Measurements from ENCODE around the gene NSF. TPM values are rescaled to one million over a fixed set of nuclear protein-coding genes. Genes with fewer than 3 reads are reported as not detected.

NSF gene
- total and polyA plus RNA-seq, 10 of the 15 experiments (the other 5 are each of a cell fraction or from before 2014, with no cell fraction given) = 6.8 to 25.6 (median 16.8) TPM

DNA sequence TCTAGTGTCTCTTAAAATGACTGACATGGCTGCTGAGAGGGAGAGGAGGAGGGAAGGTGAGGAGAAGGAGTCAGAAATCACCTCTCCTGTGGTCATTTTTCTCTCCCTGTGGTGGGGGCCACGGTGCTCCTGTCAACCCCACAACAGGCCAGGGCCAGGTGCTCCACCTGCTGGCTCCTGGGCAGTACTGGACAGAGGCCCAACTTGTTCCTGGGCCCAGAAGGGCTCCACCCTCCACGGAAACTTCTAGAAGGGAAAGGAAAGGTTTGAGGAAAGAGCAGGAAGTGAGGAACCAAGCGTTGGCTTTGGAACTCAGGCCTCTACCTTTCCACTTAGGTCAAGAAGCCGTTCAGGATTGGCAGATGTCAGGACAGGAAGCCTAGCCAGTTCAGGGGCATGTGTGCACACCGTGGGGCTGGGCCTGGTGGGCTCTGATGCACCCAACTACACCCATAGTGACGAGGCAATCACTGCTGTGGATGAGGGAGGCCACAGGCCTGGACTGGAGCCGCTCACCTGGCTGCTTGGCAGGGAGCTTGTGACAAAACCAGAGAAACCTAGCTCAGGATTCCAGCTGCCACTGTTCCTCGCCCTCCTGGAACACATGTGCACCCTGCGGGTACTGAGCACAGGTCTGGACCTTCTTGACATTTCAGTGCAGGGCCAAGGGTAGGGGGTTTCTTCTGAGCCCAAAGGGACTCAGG, 191.9 kb downstream of the NSF start:
- SMC1A ChIA-PET (ENCODE audit: uncharacterized antibody, unreplicated experiment) = no interaction called here
- POLR2A ChIA-PET = no interaction called here
- RAD21 ChIA-PET (ENCODE audit: unreplicated experiment) = no interaction called here
- FAIRE-seq = no peak
- H3K9me3 ChIP-seq (replicated peaks; ENCODE audit: control insufficient read depth, insufficient read depth, low read length) = no peaks in the 10 kb centered on the region
- no peak overlapping the region for H3K4me2 ChIP-seq (ENCODE audit: control insufficient read depth, insufficient read depth)
- no peaks in the 10 kb centered on the region for H3K79me2 ChIP-seq (ENCODE audit: control insufficient read depth, insufficient read depth, low read length)
- ATAC-seq = peak; percentile 89
- no peaks in the 10 kb centered on the region for H4K20me1 ChIP-seq (ENCODE audit: control insufficient read depth, insufficient read depth)
- no TSS peak for BruUV-seq (replicated peaks)
- no peak overlapping the region for H3K27ac ChIP-seq (ENCODE audit: control insufficient read depth, insufficient read depth)
- no peak overlapping the region for H2AFZ ChIP-seq (ENCODE audit: control insufficient read depth, low read depth, low read length)
- intact Hi-C loops (cut with micrococcal nuclease; ENCODE audit: unreplicated experiment) = no loop called here
- no peak overlapping the region for H3K9ac ChIP-seq (ENCODE audit: control insufficient read depth, insufficient read depth, low read length)
- in situ Hi-C loops (cut with MboI) = no loop called here
- no peak overlapping the region for H3K4me3 ChIP-seq
- no peaks in the 10 kb centered on the region for H3K36me3 ChIP-seq (ENCODE audit: control insufficient read depth in 2 of 2, insufficient read depth in 2 of 2, low read length in 1 of 2)
- H3K4me1 ChIP-seq (ENCODE audit: control insufficient read depth, insufficient read depth, low read length) = no peaks in the 10 kb centered on the region
- WGBS (ENCODE audit: insufficient coverage, insufficient replicate concordance, low lambda C conversion rate, missing lambda C conversion rate) = 26% methylated on average over 9 of the region's 9 CpGs
- H3K27me3 ChIP-seq (replicated peaks in 1 of 2; ENCODE audit: control insufficient read depth in 2 of 2, insufficient read depth in 2 of 2, low read length in 1 of 2) = no peaks in the 10 kb centered on the region; a peak in 1 of 4 replicates
- CTCF ChIA-PET = no interaction called here
- no peak for DNase-seq (ENCODE audit: low read depth, low spot score)
- no peak for TF ChIP-seq SMARCA5 (IDR thresholded peaks at IDR 0.05)
- 0 out of 2 replicates have a peak, but pooled peaks have one; percentile 26 for TF ChIP-seq RUNX3 (IDR thresholded peaks at IDR 0.05; ENCODE audit: low read length)
- no peak for TF ChIP-seq NRF1 (conservative IDR thresholded peaks at IDR 0.05; ENCODE audit: low read depth, low read length)
- no peak for TF ChIP-seq BMI1 (IDR thresholded peaks at IDR 0.05; ENCODE audit: borderline replicate concordance)
- TF ChIP-seq POLR2AphosphoS5 (IDR thresholded peaks at IDR 0.05; ENCODE audit: low read length) = no peak
- TF ChIP-seq CREB1 (IDR thresholded peaks at IDR 0.05; ENCODE audit: low read depth) = no peak
- TF ChIP-seq POLR2AphosphoS2 (IDR thresholded peaks at IDR 0.05; ENCODE audit: low read depth, low read length) = no peak
- TF ChIP-seq ZBED1 (IDR thresholded peaks at IDR 0.05; ENCODE audit: borderline replicate concordance) = no peak
- TF ChIP-seq RAD21 (IDR thresholded peaks at IDR 0.05; ENCODE audit: insufficient read depth, low read depth, low read length) = peak; percentile 68
- TF ChIP-seq FOS (IDR thresholded peaks at IDR 0.05; ENCODE audit: borderline replicate concordance, extremely low read depth, insufficient read length) = no peak
- no peak for TF ChIP-seq SREBF1 (IDR thresholded peaks at IDR 0.05; ENCODE audit: low read length)
- TF ChIP-seq WRNIP1 (IDR thresholded peaks at IDR 0.05; ENCODE audit: borderline replicate concordance, low read depth, low read length) = no peak
- no peak for TF ChIP-seq TCF7 (IDR thresholded peaks at IDR 0.05; ENCODE audit: borderline replicate concordance)
- no peak for TF ChIP-seq BHLHE40 (IDR thresholded peaks at IDR 0.05; ENCODE audit: borderline replicate concordance in 1 of 2, low read depth in 2 of 2, low read length in 1 of 2)
- TF ChIP-seq, protein P1, sequence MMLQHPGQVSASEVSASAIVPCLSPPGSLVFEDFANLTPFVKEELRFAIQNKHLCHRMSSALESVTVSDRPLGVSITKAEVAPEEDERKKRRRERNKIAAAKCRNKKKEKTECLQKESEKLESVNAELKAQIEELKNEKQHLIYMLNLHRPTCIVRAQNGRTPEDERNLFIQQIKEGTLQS (IDR thresholded peaks at IDR 0.05; ENCODE audit: borderline replicate concordance, extremely low read depth, low read depth, low read length) = no peak
- no peak for TF ChIP-seq CEBPB (IDR thresholded peaks at IDR 0.05; ENCODE audit: borderline replicate concordance in 1 of 2, low read depth in 2 of 2, low read length in 2 of 2)
- no peak for TF ChIP-seq MTA3 (IDR thresholded peaks at IDR 0.05; ENCODE audit: borderline replicate concordance, low read length)
- TF ChIP-seq RAD51 (IDR thresholded peaks at IDR 0.05) = no peak
- no peak for TF ChIP-seq HDAC2 (IDR thresholded peaks at IDR 0.05)
- TF ChIP-seq, protein P2, sequence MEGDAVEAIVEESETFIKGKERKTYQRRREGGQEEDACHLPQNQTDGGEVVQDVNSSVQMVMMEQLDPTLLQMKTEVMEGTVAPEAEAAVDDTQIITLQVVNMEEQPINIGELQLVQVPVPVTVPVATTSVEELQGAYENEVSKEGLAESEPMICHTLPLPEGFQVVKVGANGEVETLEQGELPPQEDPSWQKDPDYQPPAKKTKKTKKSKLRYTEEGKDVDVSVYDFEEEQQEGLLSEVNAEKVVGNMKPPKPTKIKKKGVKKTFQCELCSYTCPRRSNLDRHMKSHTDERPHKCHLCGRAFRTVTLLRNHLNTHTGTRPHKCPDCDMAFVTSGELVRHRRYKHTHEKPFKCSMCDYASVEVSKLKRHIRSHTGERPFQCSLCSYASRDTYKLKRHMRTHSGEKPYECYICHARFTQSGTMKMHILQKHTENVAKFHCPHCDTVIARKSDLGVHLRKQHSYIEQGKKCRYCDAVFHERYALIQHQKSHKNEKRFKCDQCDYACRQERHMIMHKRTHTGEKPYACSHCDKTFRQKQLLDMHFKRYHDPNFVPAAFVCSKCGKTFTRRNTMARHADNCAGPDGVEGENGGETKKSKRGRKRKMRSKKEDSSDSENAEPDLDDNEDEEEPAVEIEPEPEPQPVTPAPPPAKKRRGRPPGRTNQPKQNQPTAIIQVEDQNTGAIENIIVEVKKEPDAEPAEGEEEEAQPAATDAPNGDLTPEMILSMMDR (IDR thresholded peaks at IDR 0.05 in 2 of 3, conservative IDR thresholded peaks at IDR 0.05 in 1 of 3; ENCODE audit: control insufficient read depth in 2 of 3, extremely low read depth in 1 of 3, insufficient read depth in 1 of 3, low read depth in 3 of 3, low read length in 3 of 3) = peak; percentile 42 to 71 (median 56)
- TF ChIP-seq, protein P3, sequence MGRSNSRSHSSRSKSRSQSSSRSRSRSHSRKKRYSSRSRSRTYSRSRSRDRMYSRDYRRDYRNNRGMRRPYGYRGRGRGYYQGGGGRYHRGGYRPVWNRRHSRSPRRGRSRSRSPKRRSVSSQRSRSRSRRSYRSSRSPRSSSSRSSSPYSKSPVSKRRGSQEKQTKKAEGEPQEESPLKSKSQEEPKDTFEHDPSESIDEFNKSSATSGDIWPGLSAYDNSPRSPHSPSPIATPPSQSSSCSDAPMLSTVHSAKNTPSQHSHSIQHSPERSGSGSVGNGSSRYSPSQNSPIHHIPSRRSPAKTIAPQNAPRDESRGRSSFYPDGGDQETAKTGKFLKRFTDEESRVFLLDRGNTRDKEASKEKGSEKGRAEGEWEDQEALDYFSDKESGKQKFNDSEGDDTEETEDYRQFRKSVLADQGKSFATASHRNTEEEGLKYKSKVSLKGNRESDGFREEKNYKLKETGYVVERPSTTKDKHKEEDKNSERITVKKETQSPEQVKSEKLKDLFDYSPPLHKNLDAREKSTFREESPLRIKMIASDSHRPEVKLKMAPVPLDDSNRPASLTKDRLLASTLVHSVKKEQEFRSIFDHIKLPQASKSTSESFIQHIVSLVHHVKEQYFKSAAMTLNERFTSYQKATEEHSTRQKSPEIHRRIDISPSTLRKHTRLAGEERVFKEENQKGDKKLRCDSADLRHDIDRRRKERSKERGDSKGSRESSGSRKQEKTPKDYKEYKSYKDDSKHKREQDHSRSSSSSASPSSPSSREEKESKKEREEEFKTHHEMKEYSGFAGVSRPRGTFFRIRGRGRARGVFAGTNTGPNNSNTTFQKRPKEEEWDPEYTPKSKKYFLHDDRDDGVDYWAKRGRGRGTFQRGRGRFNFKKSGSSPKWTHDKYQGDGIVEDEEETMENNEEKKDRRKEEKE (IDR thresholded peaks at IDR 0.05) = no peak

All from GM12878 (cell line).